Large intestine (tissue), 3 donors: Measurements from ENCODE around the gene GPR132. TPM values are rescaled to one million over a fixed set of nuclear protein-coding genes. Genes with fewer than 3 reads are reported as not detected.

Experiments
- DNase-seq, 2 donors: peaks; one replicate each; pipeline versions ENCODE4 v3.0.0 to v3.0.0-alpha.2; 2013
- H3K27ac ChIP-seq: one replicate; pipeline ENCODE4 v1.5.1; 2013; ENCODE audit warnings: low read length
- H3K27me3 ChIP-seq: 2 replicates; pipeline ENCODE4 v1.6.1; 2013; ENCODE audit warnings: low read length; ENCODE audit not compliant: control insufficient read depth, insufficient read depth
- H3K36me3 ChIP-seq: 2 replicates; pipeline ENCODE4 v1.6.1; 2013; ENCODE audit warnings: low read length; ENCODE audit not compliant: control insufficient read depth, insufficient read depth
- H3K4me1 ChIP-seq: one replicate; pipeline ENCODE4 v1.6.1; 2013; ENCODE audit warnings: low read length; ENCODE audit not compliant: control insufficient read depth, insufficient read depth
- H3K4me3 ChIP-seq: one replicate; pipeline ENCODE4 v1.5.1; 2013; ENCODE audit warnings: low read length
- H3K9me3 ChIP-seq: one replicate; pipeline ENCODE4 v1.6.1; 2013; ENCODE audit warnings: mild to moderate bottlenecking, low read depth, low read length, moderate library complexity; ENCODE audit not compliant: control insufficient read depth
- WGBS: methylation state at CpG from one replicate; pipeline ENCODE4 v1.1.5; 2013; ENCODE audit warnings: low lambda C conversion rate; ENCODE audit not compliant: insufficient coverage; 5-methylcytosine and 5-hydroxymethylcytosine counted together
- polyA plus RNA-seq: library from polyadenylated mRNA; unstranded; fragments of 120-200 nt; gene quantifications from one replicate; pipeline ENCODE4 v1.2.1, GENCODE V29; 2013

The GPR132 gene
- polyA plus RNA-seq, 1 donor: 1.5 TPM

- Histone ChIP-seq H3K4me3 (peak within 1 kb of the TSS; percentile 70), H3K27me3 (no peaks in the 10 kb centered on the region), H3K27ac (peak within 1 kb of the TSS; percentile 90), H3K4me1 (peaks cover 19% of the 10 kb centered on the region), H3K9me3 (no peaks in the 10 kb centered on the region), H3K36me3 (no peaks in the 10 kb centered on the region)
- peak; percentile 97 to 98 for DNase-seq
- 0% methylated on average over 2 of the region's 115 CpGs for WGBS
These were observed 44.2 kb downstream of the GPR132 start, which contains the start of gene CDCA4 for GRCh38 chr14:105020815-105021655. TSS of gene CDCA4 (minus strand) at chr14:105021083. CDS start at chr14:105011929, 9,154 bp downstream.

- Histone ChIP-seq H3K9me3 (no peaks in the 10 kb centered on the region), H3K36me3 (no peaks in the 10 kb centered on the region), H3K27ac (peak overlapping the region; percentile 71), H3K27me3 (no peaks in the 10 kb centered on the region), H3K4me1 (peaks cover 19% of the 10 kb centered on the region), H3K4me3 (peak overlapping the region; percentile 70)
- WGBS: no CpG with 5 or more reads among the region's 75 CpGs
- peak in 1 of 2 donors; percentile 43 for DNase-seq
These were observed 45.1 kb downstream of the GPR132 start for GRCh38 chr14:105019861-105020814.

- H3K9me3 ChIP-seq: no peaks in the 10 kb centered on the region
- no peaks in the 10 kb centered on the region for H3K36me3 ChIP-seq
- H3K4me1 ChIP-seq: peaks cover 19% of the 10 kb centered on the region
These were observed 46.8 kb downstream of the GPR132 start for GRCh38 chr14:105018414-105018813.

GRCh38 chr14:105015905-105016304 lies 49.3 kb downstream of the GPR132 start:
- H3K27ac ChIP-seq: no peak overlapping the region
- H3K9me3 ChIP-seq: no peaks in the 10 kb centered on the region
- WGBS: no CpG with 5 or more reads among the region's 6 CpGs
- no peak for DNase-seq
- no peaks in the 10 kb centered on the region for H3K27me3 ChIP-seq
- peaks cover 13% of the 10 kb centered on the region for H3K4me1 ChIP-seq
- H3K4me3 ChIP-seq: no peak overlapping the region
- H3K36me3 ChIP-seq: peaks cover 10% of the 10 kb centered on the region

More at GRCh38 chr14:105018414-105018813, 46.8 kb downstream of the GPR132 start:
- no peak for DNase-seq
- no peak overlapping the region for H3K4me3 ChIP-seq
- no peak overlapping the region for H3K27ac ChIP-seq
- WGBS: no CpG with 5 or more reads among the region's 4 CpGs
- H3K27me3 ChIP-seq: no peaks in the 10 kb centered on the region

- peaks cover 13% of the 10 kb centered on the region for H3K4me1 ChIP-seq
- no peak overlapping the region for H3K27ac ChIP-seq
- peaks cover 14% of the 10 kb centered on the region for H3K36me3 ChIP-seq
- DNase-seq: no peak
- no CpG with 5 or more reads among the region's 9 CpGs for WGBS
- no peaks in the 10 kb centered on the region for H3K9me3 ChIP-seq
- H3K4me3 ChIP-seq: no peak overlapping the region
- no peaks in the 10 kb centered on the region for H3K27me3 ChIP-seq
These were observed 50.0 kb downstream of the GPR132 start for GRCh38 chr14:105015242-105015641.

DNA sequence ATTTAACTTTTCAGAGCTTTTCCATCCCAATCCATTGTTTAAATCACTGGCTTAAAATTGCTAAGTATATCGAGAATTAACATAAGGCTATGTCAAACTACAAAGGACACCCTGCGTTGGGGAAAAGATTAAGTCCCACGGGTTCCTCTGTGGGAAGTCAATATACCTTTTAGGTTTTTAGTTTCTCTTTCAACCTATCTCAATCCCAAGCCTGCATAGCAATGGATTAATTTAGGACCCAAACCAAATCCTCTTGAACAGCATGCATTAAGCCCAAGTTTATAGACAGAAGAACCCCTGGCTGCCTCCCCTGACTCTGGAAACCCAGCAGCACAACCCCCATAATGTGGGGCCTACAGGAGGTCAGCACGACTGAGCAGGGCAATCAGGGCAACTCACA lies 50.6 kb downstream of the GPR132 start:
- H3K27ac ChIP-seq: no peak overlapping the region
- H3K4me1 ChIP-seq: peaks cover 7% of the 10 kb centered on the region
- H3K27me3 ChIP-seq: no peaks in the 10 kb centered on the region
- H3K36me3 ChIP-seq: peaks cover 20% of the 10 kb centered on the region
- H3K4me3 ChIP-seq: no peak overlapping the region
- H3K9me3 ChIP-seq: no peaks in the 10 kb centered on the region
- WGBS: 100% methylated on average over 1 of the region's 4 CpGs
- DNase-seq: no peak

- no peak for DNase-seq
- Histone ChIP-seq H3K4me1 (peaks cover 1% of the 10 kb centered on the region), H3K27me3 (no peaks in the 10 kb centered on the region), H3K4me3 (no peak overlapping the region), H3K36me3 (peaks cover 24% of the 10 kb centered on the region), H3K9me3 (no peaks in the 10 kb centered on the region), H3K27ac (no peak overlapping the region)
- no CpG with 5 or more reads among the region's 9 CpGs for WGBS
These were observed 51.2 kb downstream of the GPR132 start for GRCh38 chr14:105014032-105014431.

GRCh38 chr14:105013150-105013785 lies 52.0 kb downstream of the GPR132 start:
- H3K27me3 ChIP-seq: no peaks in the 10 kb centered on the region
- no CpG with 5 or more reads among the region's 8 CpGs for WGBS
- no peak for DNase-seq
- no peaks in the 10 kb centered on the region for H3K4me1 ChIP-seq
- H3K27ac ChIP-seq: no peak overlapping the region
- no peaks in the 10 kb centered on the region for H3K9me3 ChIP-seq
- H3K4me3 ChIP-seq: no peak overlapping the region
- peaks cover 25% of the 10 kb centered on the region for H3K36me3 ChIP-seq

DNA sequence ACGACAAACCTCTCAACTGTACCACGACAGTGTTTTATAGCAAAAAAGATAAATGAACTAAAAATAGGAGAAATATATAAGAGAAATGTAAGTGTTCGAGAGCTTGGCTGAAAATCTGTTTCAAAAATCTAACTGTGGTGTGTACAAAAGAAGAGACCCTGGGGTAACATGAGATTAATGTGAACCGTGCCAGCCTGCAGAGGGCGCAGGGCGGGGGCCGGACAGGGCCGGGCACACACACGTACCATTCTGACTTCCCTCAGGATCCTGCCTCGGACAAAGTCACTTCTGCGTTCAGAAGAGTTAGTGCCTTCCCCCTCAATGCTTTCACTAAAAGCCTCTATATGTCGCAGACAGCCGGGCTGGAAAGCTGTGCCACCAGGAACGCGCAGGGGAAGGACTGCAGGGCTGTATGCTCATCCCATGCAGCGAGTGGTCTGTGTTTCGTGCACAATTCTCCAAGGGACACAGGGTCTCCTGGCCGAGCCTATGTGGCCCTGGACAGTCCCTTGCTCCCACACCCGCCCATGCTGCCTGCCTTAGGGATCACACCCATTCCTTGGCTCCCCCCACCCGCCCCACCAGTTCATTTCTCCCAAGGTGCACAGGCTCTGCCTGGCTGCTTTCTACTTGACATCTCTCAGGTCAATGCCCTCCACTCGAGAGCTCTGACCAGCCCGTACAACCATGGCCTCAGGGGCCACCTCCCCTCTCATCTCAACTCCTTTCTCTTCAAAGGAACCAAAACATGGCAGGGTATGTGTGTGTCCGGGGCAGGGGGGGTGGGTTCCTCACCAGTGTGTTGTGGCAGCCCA lies 52.9 kb downstream of the GPR132 start:
- Histone ChIP-seq H3K27ac (no peak overlapping the region), H3K9me3 (no peaks in the 10 kb centered on the region), H3K4me3 (no peak overlapping the region), H3K27me3 (no peaks in the 10 kb centered on the region), H3K36me3 (peaks cover 34% of the 10 kb centered on the region), H3K4me1 (no peaks in the 10 kb centered on the region)
- 79% methylated on average over 3 of the region's 23 CpGs for WGBS
- DNase-seq: no peak
